HFFc6 (cell line): ENCODE data around the gene KIF26B. TPM values are rescaled to one million over a fixed set of nuclear protein-coding genes. Genes with fewer than 3 reads are reported as not detected.
"Not testable (repeated sequence)": the region's sequence is repeated elsewhere in the genome, so short reads cannot be mapped to it uniquely, and the experiment has no call there.

Experiments
- DNase-seq: peaks from one replicate; pipeline ENCODE4 v3.0.0-alpha.2; 2018
- H3K27ac Mint-ChIP-seq: 2 replicates; pipeline ENCODE4 v1.8.0; 2020; ENCODE audit warnings: mild to moderate bottlenecking, mixed read lengths
- H3K27me3 Mint-ChIP-seq: 2 replicates; pipeline ENCODE4 v1.8.0; 2021; ENCODE audit warnings: mild to moderate bottlenecking, moderate library complexity, mixed read lengths; ENCODE audit not compliant: insufficient read depth
- H3K36me3 Mint-ChIP-seq: 2 replicates; pipeline ENCODE4 v1.8.0; 2021; ENCODE audit warnings: low read depth, mixed read lengths
- H3K4me1 Mint-ChIP-seq: 2 replicates; pipeline ENCODE4 v1.8.0; 2020; ENCODE audit warnings: low read depth, mixed read lengths
- H3K4me3 Mint-ChIP-seq: 2 replicates; pipeline ENCODE4 v1.8.0; 2020; ENCODE audit warnings: mild to moderate bottlenecking, moderate library complexity, mixed read lengths
- H3K9me3 Mint-ChIP-seq: 2 replicates; pipeline ENCODE4 v1.8.0; 2020; ENCODE audit warnings: mild to moderate bottlenecking, mixed read lengths
- CTCF ChIP-seq: fragments of 200-600 bp; sonication (generic); IDR thresholded peaks from 2 replicates; pipeline ENCODE4 v1.5.0; 2021; ENCODE audit warnings: antibody characterized with exemption, mild to moderate bottlenecking
- total RNA-seq, 6 experiments: library from RNA; stranded (reverse); fragmentation: NEBNext Ultra II Directional; extraction: Animal tissue kit (Norgen Biotek cat#: 25700); gene quantifications; 2 replicates in 1 of 6; 3 replicates in 5 of 6; pipeline ENCODE4 v1.2.3, GENCODE V29; 2021

KIF26B gene
- total RNA-seq, 6 experiments from 2014 or later: 4.6 to 7.5 (median 5.5) TPM

- no peaks in the 10 kb centered on the region for H3K9me3 Mint-ChIP-seq
- no peaks in the 10 kb centered on the region for H3K36me3 Mint-ChIP-seq
- no peak overlapping the region for H3K4me3 Mint-ChIP-seq
- no peak for TF ChIP-seq CTCF
- peaks cover 2% of the 10 kb centered on the region; the same call in 1 of the 2 replicates for H3K27me3 Mint-ChIP-seq
- no peak for DNase-seq
- no peaks in the 10 kb centered on the region for H3K4me1 Mint-ChIP-seq
- H3K27ac Mint-ChIP-seq: no peak overlapping the region
Measured at GRCh38 chr1:245666412-245666811, 511.6 kb downstream of the KIF26B start.

- H3K27ac Mint-ChIP-seq: no peak overlapping the region
- H3K4me3 Mint-ChIP-seq: no peak overlapping the region
- peaks cover 12% of the 10 kb centered on the region for H3K4me1 Mint-ChIP-seq
- no peaks in the 10 kb centered on the region for H3K9me3 Mint-ChIP-seq
- no peak for DNase-seq
- H3K27me3 Mint-ChIP-seq: peaks cover 2% of the 10 kb centered on the region; the same call in 1 of the 2 replicates
- no peak for TF ChIP-seq CTCF
- H3K36me3 Mint-ChIP-seq: no peaks in the 10 kb centered on the region
Measured at GRCh38 chr1:245671349-245671748, 516.6 kb downstream of the KIF26B start.

- no peak for DNase-seq
- peaks cover 3% of the 10 kb centered on the region; the same call in 1 of the 2 replicates for H3K36me3 Mint-ChIP-seq
- H3K9me3 Mint-ChIP-seq: no peaks in the 10 kb centered on the region
- peaks cover 13% of the 10 kb centered on the region for H3K4me1 Mint-ChIP-seq
- no peak overlapping the region for H3K4me3 Mint-ChIP-seq
- H3K27ac Mint-ChIP-seq: no peak overlapping the region
- H3K27me3 Mint-ChIP-seq: peaks cover 2% of the 10 kb centered on the region; the same call in 1 of the 2 replicates
- no peak for TF ChIP-seq CTCF
Measured at GRCh38 chr1:245671966-245672767, 517.4 kb downstream of the KIF26B start.

GRCh38 chr1:245672836-245673656 lies 518.3 kb downstream of the KIF26B start:
- not testable (repeated sequence) for H3K4me3 Mint-ChIP-seq, H3K9me3 Mint-ChIP-seq, H3K27ac Mint-ChIP-seq, H3K27me3 Mint-ChIP-seq, DNase-seq, H3K36me3 Mint-ChIP-seq
- H3K4me1 Mint-ChIP-seq: peaks cover 21% of the 10 kb centered on the region

GRCh38 chr1:245673881-245674414 lies 519.2 kb downstream of the KIF26B start:
- Mint-ChIP-seq H3K4me1 (peaks cover 21% of the 10 kb centered on the region), H3K9me3 (no peaks in the 10 kb centered on the region), H3K27me3 (no peaks in the 10 kb centered on the region; the same call in 1 of the 2 replicates), H3K36me3 (peaks cover 3% of the 10 kb centered on the region), H3K27ac (no peak overlapping the region), H3K4me3 (no peak overlapping the region)
- DNase-seq: no peak
- no peak for TF ChIP-seq CTCF
